Osteoblast (primary cell): Measurements from ENCODE around the gene NDRG4. TPM values are rescaled to one million over a fixed set of nuclear protein-coding genes. Genes with fewer than 3 reads are reported as not detected.
A peak's percentile ranks its signal among the peaks of the same experiment; 100 is the strongest.
"Not testable (repeated sequence)": the region's sequence is repeated elsewhere in the genome, so short reads cannot be mapped to it uniquely, and the experiment has no call there.

ENCODE experiments used
- DNase-seq: peaks from one replicate; pipeline ENCODE4 v3.0.0; 2011; ENCODE audit warnings: low spot score, mixed read lengths; ENCODE audit not compliant: insufficient read length; ENCODE audit errors: missing footprints
- H2AFZ ChIP-seq: 2 replicates; pipeline ENCODE4 v1.6.0; 2011; ENCODE audit warnings: mild to moderate bottlenecking, low read length
- H3K27ac ChIP-seq: 2 replicates; pipeline ENCODE4 v1.5.1; 2011; ENCODE audit warnings: mild to moderate bottlenecking, low read depth, low read length, moderate library complexity
- H3K27me3 ChIP-seq: 2 replicates; pipeline ENCODE4 v1.6.0; 2012; ENCODE audit warnings: mild to moderate bottlenecking, control low read depth, inconsistent platforms, low read length, moderate library complexity; ENCODE audit not compliant: insufficient read depth
- H3K36me3 ChIP-seq: 2 replicates; pipeline ENCODE4 v1.5.1; 2011; ENCODE audit warnings: mild to moderate bottlenecking, low read length, control low read depth, moderate library complexity; ENCODE audit not compliant: insufficient read depth
- H3K4me1 ChIP-seq: 2 replicates; pipeline ENCODE4 v1.5.1; 2011; ENCODE audit warnings: mild to moderate bottlenecking, low read length, control low read depth, moderate library complexity; ENCODE audit not compliant: insufficient read depth
- H3K4me2 ChIP-seq: 2 replicates; pipeline ENCODE4 v1.6.0; 2011; ENCODE audit warnings: mild to moderate bottlenecking, low read length; ENCODE audit not compliant: insufficient read depth
- H3K4me3 ChIP-seq: fragments of 200-600 bp; sonication (generic); 3 replicates; pipeline ENCODE4 v1.5.1; 2012; ENCODE audit warnings: mild to moderate bottlenecking, low read length, inconsistent platforms; ENCODE audit not compliant: insufficient read depth
- H3K79me2 ChIP-seq: 2 replicates; pipeline ENCODE4 v1.6.0; 2012; ENCODE audit warnings: mild to moderate bottlenecking, low read length, control low read depth, inconsistent platforms; ENCODE audit not compliant: insufficient read depth
- H3K9me3 ChIP-seq: 2 replicates; pipeline ENCODE4 v1.5.1; 2011; ENCODE audit warnings: low read depth, low read length, control low read depth
- H4K20me1 ChIP-seq: 2 replicates; pipeline ENCODE4 v1.6.0; 2012; ENCODE audit warnings: mild to moderate bottlenecking, low read length, control low read depth; ENCODE audit not compliant: insufficient read depth
- total RNA-seq: library from RNA; depleted of rRNA; stranded (reverse); fragments of >200 nt; gene quantifications from 2 replicates; pipeline ENCODE4 v1.2.3, GENCODE V29; 2012
- TF ChIP-seq, protein P1 (sequence below): IDR thresholded peaks from 2 replicates; pipeline ENCODE4 v1.5.1; 2011; ENCODE audit warnings: mild to moderate bottlenecking, low read depth, low read length, moderate library complexity; ENCODE audit errors: extremely low read depth

Gene NDRG4
- total RNA-seq, 1 donor: 8.0 TPM

DNA sequence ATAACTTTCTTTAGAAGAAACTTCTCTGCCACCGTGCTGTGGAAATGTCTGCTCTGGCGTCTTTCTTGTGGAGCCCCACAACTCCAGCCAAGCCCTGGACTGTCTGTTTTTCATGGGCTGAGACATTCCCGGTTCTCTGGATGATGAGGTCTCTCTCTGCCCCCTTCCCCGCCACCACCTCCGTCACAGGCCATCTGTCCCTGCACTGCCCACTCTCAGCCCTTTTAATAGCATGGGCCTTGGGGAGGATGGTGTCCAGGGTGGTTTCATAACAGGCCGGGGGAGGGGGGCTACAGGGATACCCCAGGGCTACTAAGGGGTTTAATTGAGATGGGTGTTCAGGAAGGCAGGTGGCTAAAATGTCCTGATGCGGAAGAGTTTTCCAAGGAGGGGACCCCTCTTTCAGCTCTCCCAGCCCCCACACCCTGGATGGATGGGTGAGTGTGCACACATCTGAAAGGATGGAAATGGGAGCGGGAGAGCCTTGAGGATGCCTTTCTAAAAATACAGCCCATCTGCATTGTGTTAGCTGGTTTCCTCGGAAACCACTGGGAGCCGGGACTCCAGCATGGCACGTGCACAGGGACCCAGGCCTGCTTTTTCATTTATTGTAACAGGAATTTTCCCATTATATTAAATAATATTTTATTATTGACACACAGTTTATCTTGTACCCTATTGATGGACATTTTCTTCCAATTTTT lies 14.6 kb upstream of the NDRG4 start:
- TF ChIP-seq, protein P1, sequence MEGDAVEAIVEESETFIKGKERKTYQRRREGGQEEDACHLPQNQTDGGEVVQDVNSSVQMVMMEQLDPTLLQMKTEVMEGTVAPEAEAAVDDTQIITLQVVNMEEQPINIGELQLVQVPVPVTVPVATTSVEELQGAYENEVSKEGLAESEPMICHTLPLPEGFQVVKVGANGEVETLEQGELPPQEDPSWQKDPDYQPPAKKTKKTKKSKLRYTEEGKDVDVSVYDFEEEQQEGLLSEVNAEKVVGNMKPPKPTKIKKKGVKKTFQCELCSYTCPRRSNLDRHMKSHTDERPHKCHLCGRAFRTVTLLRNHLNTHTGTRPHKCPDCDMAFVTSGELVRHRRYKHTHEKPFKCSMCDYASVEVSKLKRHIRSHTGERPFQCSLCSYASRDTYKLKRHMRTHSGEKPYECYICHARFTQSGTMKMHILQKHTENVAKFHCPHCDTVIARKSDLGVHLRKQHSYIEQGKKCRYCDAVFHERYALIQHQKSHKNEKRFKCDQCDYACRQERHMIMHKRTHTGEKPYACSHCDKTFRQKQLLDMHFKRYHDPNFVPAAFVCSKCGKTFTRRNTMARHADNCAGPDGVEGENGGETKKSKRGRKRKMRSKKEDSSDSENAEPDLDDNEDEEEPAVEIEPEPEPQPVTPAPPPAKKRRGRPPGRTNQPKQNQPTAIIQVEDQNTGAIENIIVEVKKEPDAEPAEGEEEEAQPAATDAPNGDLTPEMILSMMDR: no peak
- Histone ChIP-seq H3K36me3 (no peaks in the 10 kb centered on the region), H2AFZ (no peak overlapping the region), H3K4me1 (no peaks in the 10 kb centered on the region), H3K79me2 (no peaks in the 10 kb centered on the region), H3K9me3 (no peaks in the 10 kb centered on the region), H3K4me2 (no peak overlapping the region), H3K27ac (no peak overlapping the region), H4K20me1 (no peaks in the 10 kb centered on the region), H3K4me3 (no peak overlapping the region), H3K27me3 (no peaks in the 10 kb centered on the region)
- peak; percentile 34 for DNase-seq

DNA sequence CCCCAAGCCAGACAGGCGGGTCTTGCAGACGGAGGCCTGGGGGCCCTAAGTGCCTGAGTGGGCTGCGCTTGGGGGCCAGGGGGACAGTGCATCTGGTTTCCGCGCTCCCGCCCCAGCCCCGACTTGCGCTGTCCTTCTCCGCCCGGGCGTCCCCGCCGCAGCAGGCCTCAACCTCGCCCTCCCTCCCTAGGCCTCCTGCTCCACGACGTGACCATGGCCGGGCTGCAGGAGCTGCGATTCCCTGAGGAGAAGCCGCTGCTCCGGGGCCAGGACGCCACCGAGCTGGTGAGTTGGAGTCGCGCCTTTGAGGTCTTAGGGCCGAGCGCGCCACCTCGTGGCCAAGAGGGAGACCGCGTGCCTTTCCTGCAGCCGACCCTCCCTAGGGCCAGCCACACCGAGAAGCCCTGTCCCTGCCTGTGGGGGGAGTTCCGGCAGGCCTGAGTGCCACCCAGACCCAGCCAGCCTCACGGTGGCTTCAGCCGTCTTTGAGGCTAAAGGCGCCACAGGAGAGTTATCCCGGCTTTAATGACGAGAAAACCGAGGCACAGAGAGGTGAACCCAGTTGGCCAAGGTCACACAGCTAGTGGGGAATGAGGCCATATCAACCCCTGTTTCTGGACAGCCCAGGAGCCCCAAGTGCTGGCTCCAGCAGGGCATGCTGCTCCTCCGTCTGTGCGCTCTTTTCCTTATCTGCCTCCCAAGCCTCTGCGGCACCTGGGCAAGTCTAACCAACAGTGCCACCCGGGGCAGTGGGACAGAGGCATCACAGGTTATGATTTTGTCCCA lies 12.2 kb upstream of the NDRG4 start:
- Histone ChIP-seq H3K4me1 (no peaks in the 10 kb centered on the region), H2AFZ (peak overlapping the region; percentile 65), H3K36me3 (no peaks in the 10 kb centered on the region), H4K20me1 (no peaks in the 10 kb centered on the region), H3K27me3 (no peaks in the 10 kb centered on the region), H3K9me3 (no peaks in the 10 kb centered on the region), H3K4me2 (peak overlapping the region; percentile 63), H3K79me2 (no peaks in the 10 kb centered on the region), H3K4me3 (peak overlapping the region; percentile 39), H3K27ac (no peak overlapping the region)
- TF ChIP-seq, protein P1: peak; percentile 75
- DNase-seq: peak; percentile 97

DNA sequence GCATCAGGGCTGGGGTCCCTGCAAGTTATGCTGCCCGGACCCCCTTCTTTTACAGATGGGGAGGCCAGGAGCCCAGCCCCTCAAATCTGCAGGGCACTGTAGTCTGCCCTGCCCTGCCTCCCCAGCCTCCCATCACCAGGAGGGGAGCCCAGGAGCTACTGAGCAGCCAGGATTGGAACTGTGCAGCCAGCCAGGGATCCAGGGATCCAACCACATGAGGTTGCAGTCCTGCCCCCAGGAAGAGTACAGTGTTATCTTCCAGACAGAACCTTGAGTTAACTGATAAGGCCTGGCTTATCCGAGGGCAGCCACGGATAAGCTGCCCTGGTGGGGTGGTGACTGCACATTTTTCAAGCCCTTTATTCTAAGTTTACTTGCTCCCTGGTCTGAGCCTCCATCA lies 11.4 kb upstream of the NDRG4 start:
- Histone ChIP-seq H4K20me1 (no peaks in the 10 kb centered on the region), H3K36me3 (no peaks in the 10 kb centered on the region), H3K4me3 (no peak overlapping the region), H3K4me2 (no peak overlapping the region), H3K27ac (no peak overlapping the region), H2AFZ (no peak overlapping the region), H3K27me3 (no peaks in the 10 kb centered on the region), H3K9me3 (no peaks in the 10 kb centered on the region), H3K79me2 (no peaks in the 10 kb centered on the region), H3K4me1 (no peaks in the 10 kb centered on the region)
- peak; percentile 54 for DNase-seq
- TF ChIP-seq, protein P1: no peak

DNA sequence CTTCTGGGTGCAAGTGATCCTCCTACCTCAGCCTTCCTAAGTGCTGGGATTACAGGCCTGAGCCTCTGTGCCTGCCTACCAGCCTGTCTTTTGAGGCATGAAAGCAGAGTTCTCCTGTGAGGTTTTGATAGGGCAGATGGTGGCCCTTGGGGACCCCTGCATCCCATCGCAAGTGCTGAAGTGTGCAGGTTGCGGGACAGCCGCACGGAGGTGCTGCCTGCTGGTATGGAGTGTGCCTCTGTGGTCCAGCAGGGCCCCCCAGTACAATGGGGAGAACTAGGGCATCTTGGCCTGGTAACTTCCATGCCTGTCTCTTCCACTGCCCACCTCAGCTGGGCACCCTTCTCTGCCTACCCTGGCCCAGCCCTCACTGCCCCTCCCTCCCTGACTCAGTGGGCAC lies 9.9 kb upstream of the NDRG4 start:
- TF ChIP-seq, protein P1: no peak
- no peaks in the 10 kb centered on the region for H4K20me1 ChIP-seq
- no peaks in the 10 kb centered on the region for H3K27me3 ChIP-seq
- no peak overlapping the region for H2AFZ ChIP-seq
- no peak overlapping the region for H3K27ac ChIP-seq
- DNase-seq: peak; percentile 26
- no peak overlapping the region for H3K4me3 ChIP-seq
- no peaks in the 10 kb centered on the region for H3K4me1 ChIP-seq
- no peaks in the 10 kb centered on the region for H3K36me3 ChIP-seq
- H3K79me2 ChIP-seq: no peaks in the 10 kb centered on the region
- no peaks in the 10 kb centered on the region for H3K9me3 ChIP-seq
- no peak overlapping the region for H3K4me2 ChIP-seq

DNA sequence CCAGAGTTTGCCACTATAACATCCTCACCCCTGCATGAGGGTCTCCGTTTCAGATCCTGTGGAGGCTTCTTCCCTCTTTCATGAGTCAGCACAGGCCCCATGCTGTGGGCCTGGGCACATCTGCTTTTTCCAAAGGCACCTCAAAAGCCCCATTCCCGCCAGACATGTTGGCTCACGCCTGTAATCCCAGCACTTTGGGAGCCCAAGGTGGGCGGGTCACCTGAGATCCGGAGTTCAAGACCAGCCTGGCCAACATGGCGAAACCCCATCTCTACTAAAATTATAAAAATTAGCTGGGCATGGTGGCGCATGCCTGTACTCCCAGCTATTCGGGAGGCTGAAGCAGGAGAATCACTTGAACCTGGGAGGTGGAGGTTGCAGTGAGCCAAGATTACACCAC lies 9.4 kb upstream of the NDRG4 start:
- DNase-seq, H3K4me2 ChIP-seq, H3K27ac ChIP-seq, H3K4me1 ChIP-seq, H4K20me1 ChIP-seq, H3K79me2 ChIP-seq, H3K4me3 ChIP-seq, H2AFZ ChIP-seq, H3K27me3 ChIP-seq, H3K9me3 ChIP-seq, H3K36me3 ChIP-seq: not testable (repeated sequence)
